Right atrium auricular region (tissue), 2 donors: ENCODE measurements around the gene SH2D3A. TPM values are rescaled to one million over a fixed set of nuclear protein-coding genes. Genes with fewer than 3 reads are reported as not detected.

ENCODE experiments used
- DNase-seq: peaks from one replicate; pipeline ENCODE4 v3.0.0-alpha.2; 2019; ENCODE audit warnings: low spot score
- H3K27ac ChIP-seq, 2 donors: fragments of 200-600 bp; sonication (generic); 1 replicate in 1 of 2; 2 replicates in 1 of 2; pipeline ENCODE4 v1.5.1; 2016 to 2019
- H3K27me3 ChIP-seq, 2 donors: fragments of 200-600 bp; sonication (generic); one replicate each; pipeline versions ENCODE4 v1.5.1 to v1.6.0; 2017 to 2019
- H3K36me3 ChIP-seq: fragments of 200-600 bp; sonication (generic); one replicate; pipeline ENCODE4 v1.5.1; 2016
- H3K4me1 ChIP-seq, 2 donors: fragments of 200-600 bp; sonication (generic); one replicate each; pipeline versions ENCODE4 v1.5.1 to v1.6.0; 2017 to 2019
- H3K4me3 ChIP-seq, 2 donors: fragments of 200-600 bp; sonication (generic); 1 replicate in 1 of 2; 2 replicates in 1 of 2; pipeline ENCODE4 v1.5.1; 2017 to 2019; ENCODE audit warnings: mild to moderate bottlenecking in 1 of 2, moderate library complexity in 1 of 2
- H3K9me3 ChIP-seq, 2 donors: fragments of 200-600 bp; sonication (generic); one replicate each; pipeline ENCODE4 v1.5.1; 2019
- CTCF ChIP-seq, 2 donors: fragments of 200-600 bp; sonication (generic); IDR thresholded peaks; one replicate each; pipeline ENCODE4 v1.5.1; 2019; ENCODE audit warnings: antibody characterized with exemption in 2 of 2
- total RNA-seq, 2 donors: library from RNA; depleted of rRNA; stranded (reverse); fragments of >200 nt; gene quantifications; one replicate each; pipeline ENCODE4 v1.1.0, GENCODE V29; 2016

The SH2D3A gene
- total RNA-seq, 2 donors from 2014 or later: not detected

- no peaks in the 10 kb centered on the region for H3K36me3 ChIP-seq
- no peak overlapping the region for H3K27ac ChIP-seq
- no peaks in the 10 kb centered on the region for H3K9me3 ChIP-seq
- peaks cover 0 to 2% of the 10 kb centered on the region in 2 donors for H3K27me3 ChIP-seq
- no peak for TF ChIP-seq CTCF (IDR thresholded peaks at IDR 0.05)
- no peak overlapping the region for H3K4me3 ChIP-seq
- peaks cover 0 to 4% of the 10 kb centered on the region in 2 donors for H3K4me1 ChIP-seq
- no peak for DNase-seq
Observed at GRCh38 chr19:6761053-6761676, 6.1 kb downstream of the SH2D3A start.

GRCh38 chr19:6760606-6761005 lies 6.6 kb downstream of the SH2D3A start:
- Histone ChIP-seq H3K27ac (no peak overlapping the region), H3K36me3 (no peaks in the 10 kb centered on the region), H3K9me3 (no peaks in the 10 kb centered on the region), H3K4me3 (no peak overlapping the region), H3K27me3 (no peaks in the 10 kb centered on the region), H3K4me1 (no peaks in the 10 kb centered on the region)
- TF ChIP-seq CTCF (IDR thresholded peaks at IDR 0.05): no peak
- DNase-seq: no peak

GRCh38 chr19:6754653-6755463 lies 12.4 kb downstream of the SH2D3A start:
- peaks cover 0 to 13% of the 10 kb centered on the region in 2 donors for H3K4me1 ChIP-seq
- no peak for TF ChIP-seq CTCF (IDR thresholded peaks at IDR 0.05)
- H3K27me3 ChIP-seq: no peaks in the 10 kb centered on the region
- no peaks in the 10 kb centered on the region for H3K9me3 ChIP-seq
- no peak for DNase-seq
- no peak overlapping the region for H3K27ac ChIP-seq
- H3K4me3 ChIP-seq: no peak overlapping the region
- peaks cover 28% of the 10 kb centered on the region for H3K36me3 ChIP-seq

GRCh38 chr19:6754136-6754535 lies 13.1 kb downstream of the SH2D3A start:
- TF ChIP-seq CTCF (IDR thresholded peaks at IDR 0.05): no peak
- H3K4me1 ChIP-seq: peaks cover 0 to 13% of the 10 kb centered on the region in 2 donors
- DNase-seq: no peak
- no peaks in the 10 kb centered on the region for H3K9me3 ChIP-seq
- no peak overlapping the region for H3K27ac ChIP-seq
- no peak overlapping the region for H3K4me3 ChIP-seq
- H3K27me3 ChIP-seq: no peaks in the 10 kb centered on the region
- peaks cover 36% of the 10 kb centered on the region for H3K36me3 ChIP-seq

- H3K9me3 ChIP-seq: no peaks in the 10 kb centered on the region
Observed at GRCh38 chr19:6753178-6754031, 13.8 kb downstream of the SH2D3A start.

More at GRCh38 chr19:6753178-6754031, 13.8 kb downstream of the SH2D3A start:
- H3K4me1 ChIP-seq: peaks cover 0 to 13% of the 10 kb centered on the region in 2 donors
- DNase-seq: peak; percentile 80
- peak overlapping the region; percentile 23 to 48 for H3K4me3 ChIP-seq
- H3K36me3 ChIP-seq: peaks cover 43% of the 10 kb centered on the region
- H3K27ac ChIP-seq: peak overlapping the region; percentile 42 to 62
- H3K27me3 ChIP-seq: no peaks in the 10 kb centered on the region
- TF ChIP-seq CTCF (IDR thresholded peaks at IDR 0.05): peak in 1 of 2 donors; percentile 72
